Loucy (cell line): ENCODE results near the gene CST9.

ENCODE experiments used
- H2AFZ ChIP-seq: fragments of 200-600 bp; sonication (generic); 2 replicates; pipeline ENCODE4 v1.6.0; 2016; ENCODE audit warnings: antibody characterized with exemption, mild to moderate bottlenecking, low read length, moderate library complexity
- H3F3A ChIP-seq: fragments of 200-600 bp; 2 replicates; pipeline ENCODE4 v1.6.0; 2016; ENCODE audit warnings: antibody characterized with exemption, low read depth, mild to moderate bottlenecking
- H3K27me3 ChIP-seq: fragments of 200-600 bp; sonication (generic); 2 replicates; pipeline ENCODE4 v1.6.1; 2014; ENCODE audit warnings: low read length, mild to moderate bottlenecking; ENCODE audit not compliant: insufficient read depth, poor library complexity, severe bottlenecking
- H3K36me3 ChIP-seq: fragments of 200-600 bp; sonication (generic); 2 replicates; pipeline ENCODE4 v1.6.1; 2016; ENCODE audit warnings: low read length; ENCODE audit not compliant: insufficient read depth
- H3K4me1 ChIP-seq: fragments of 200-600 bp; sonication (generic); 2 replicates; pipeline ENCODE4 v1.5.1; 2014; ENCODE audit warnings: low read length, mild to moderate bottlenecking; ENCODE audit not compliant: insufficient read depth, poor library complexity, severe bottlenecking
- H3K4me2 ChIP-seq: fragments of 200-600 bp; sonication (generic); 2 replicates; pipeline ENCODE4 v1.6.0; 2014; ENCODE audit warnings: antibody characterized with exemption, low read length, low read depth, mild to moderate bottlenecking; ENCODE audit not compliant: poor library complexity, severe bottlenecking
- H3K4me3 ChIP-seq: fragments of 200-600 bp; sonication (generic); 2 replicates; pipeline ENCODE4 v1.5.1; 2014; ENCODE audit warnings: low read length, mild to moderate bottlenecking, mixed read lengths; ENCODE audit not compliant: poor library complexity, severe bottlenecking
- H3K79me2 ChIP-seq: fragments of 200-600 bp; sonication (generic); 2 replicates; pipeline ENCODE4 v1.6.1; 2014; ENCODE audit warnings: low read length; ENCODE audit not compliant: insufficient read depth
- H3K9ac ChIP-seq: fragments of 200-600 bp; sonication (generic); 2 replicates; pipeline ENCODE4 v1.6.0; 2014; ENCODE audit warnings: mild to moderate bottlenecking, low read depth, low read length, moderate library complexity; ENCODE audit not compliant: poor library complexity, severe bottlenecking
- H3K9me2 ChIP-seq: fragments of 200-600 bp; sonication (generic); replicated peaks from 2 replicates; pipeline ENCODE4 v1.6.1; 2016; ENCODE audit warnings: low read depth, low read length, mixed read lengths
- H3K9me3 ChIP-seq: fragments of 200-600 bp; sonication (generic); 2 replicates; pipeline ENCODE4 v1.6.1; 2014; ENCODE audit warnings: mild to moderate bottlenecking, antibody characterized with exemption, low read length, low read depth; ENCODE audit not compliant: insufficient read depth
- H4K20me1 ChIP-seq: fragments of 200-600 bp; sonication (generic); 2 replicates; pipeline ENCODE4 v1.6.0; 2014; ENCODE audit warnings: antibody characterized with exemption, low read length, mild to moderate bottlenecking; ENCODE audit not compliant: insufficient read depth, poor library complexity, severe bottlenecking
- EZH2phosphoT487 ChIP-seq: fragments of 200-600 bp; IDR thresholded peaks from 2 replicates; pipeline ENCODE4 v1.6.1; 2018; ENCODE audit warnings: antibody characterized with exemption, mild to moderate bottlenecking, moderate library complexity, borderline replicate concordance
- TF ChIP-seq, protein P1 (sequence below): fragments of 200-600 bp; sonication (generic); conservative IDR thresholded peaks from 2 replicates; pipeline ENCODE4 v1.5.1; 2014; ENCODE audit warnings: mild to moderate bottlenecking, antibody characterized with exemption, low read length

Gene CST9

DNA sequence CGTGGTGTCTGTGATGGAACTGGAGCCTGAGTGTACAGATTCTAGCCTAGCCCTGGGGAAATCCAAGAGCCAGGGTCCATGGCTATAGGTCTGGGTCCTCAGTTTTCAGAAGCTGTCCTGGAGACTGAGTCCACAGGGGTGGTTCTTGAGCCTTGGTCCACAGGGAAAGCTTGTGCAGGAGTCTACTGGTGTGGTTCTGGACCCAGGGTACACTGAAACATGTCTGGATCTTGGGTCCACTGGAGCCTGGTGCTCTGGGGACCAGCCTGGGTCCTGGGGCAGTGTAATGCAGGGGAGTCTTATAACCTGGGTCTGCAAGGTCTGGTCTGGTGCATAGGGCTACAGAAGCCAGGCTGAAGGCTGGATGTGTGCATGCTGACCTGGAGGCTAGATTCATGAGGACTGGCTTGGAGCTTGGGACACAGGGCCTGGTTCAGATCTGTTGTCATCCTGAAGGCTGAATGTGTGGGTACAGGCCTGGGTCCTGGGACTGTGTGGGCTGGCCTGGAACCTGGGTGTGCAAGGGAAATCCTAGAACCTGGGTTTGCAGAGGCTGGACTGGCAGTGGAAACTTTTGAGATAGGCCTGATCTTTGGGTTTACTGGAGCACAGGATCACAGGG lies 42.9 kb downstream of the CST9 start:
- no peaks in the 10 kb centered on the region for H3F3A ChIP-seq
- H3K9me3 ChIP-seq, result peaks cover 3% of the 10 kb centered on the region; the same call in 1 of the 2 replicates
- H3K9ac ChIP-seq, result no peak overlapping the region
- no peaks in the 10 kb centered on the region for H3K4me1 ChIP-seq
- no peak overlapping the region for H2AFZ ChIP-seq
- H3K9me2 ChIP-seq, result no peaks in the 10 kb centered on the region
- H3K4me3 ChIP-seq, result no peak overlapping the region
- no peaks in the 10 kb centered on the region for H3K79me2 ChIP-seq
- no peak overlapping the region for H3K4me2 ChIP-seq
- H3K27me3 ChIP-seq, result no peaks in the 10 kb centered on the region
- no peaks in the 10 kb centered on the region for H4K20me1 ChIP-seq
- no peak for TF ChIP-seq EZH2phosphoT487
- TF ChIP-seq, protein P1, sequence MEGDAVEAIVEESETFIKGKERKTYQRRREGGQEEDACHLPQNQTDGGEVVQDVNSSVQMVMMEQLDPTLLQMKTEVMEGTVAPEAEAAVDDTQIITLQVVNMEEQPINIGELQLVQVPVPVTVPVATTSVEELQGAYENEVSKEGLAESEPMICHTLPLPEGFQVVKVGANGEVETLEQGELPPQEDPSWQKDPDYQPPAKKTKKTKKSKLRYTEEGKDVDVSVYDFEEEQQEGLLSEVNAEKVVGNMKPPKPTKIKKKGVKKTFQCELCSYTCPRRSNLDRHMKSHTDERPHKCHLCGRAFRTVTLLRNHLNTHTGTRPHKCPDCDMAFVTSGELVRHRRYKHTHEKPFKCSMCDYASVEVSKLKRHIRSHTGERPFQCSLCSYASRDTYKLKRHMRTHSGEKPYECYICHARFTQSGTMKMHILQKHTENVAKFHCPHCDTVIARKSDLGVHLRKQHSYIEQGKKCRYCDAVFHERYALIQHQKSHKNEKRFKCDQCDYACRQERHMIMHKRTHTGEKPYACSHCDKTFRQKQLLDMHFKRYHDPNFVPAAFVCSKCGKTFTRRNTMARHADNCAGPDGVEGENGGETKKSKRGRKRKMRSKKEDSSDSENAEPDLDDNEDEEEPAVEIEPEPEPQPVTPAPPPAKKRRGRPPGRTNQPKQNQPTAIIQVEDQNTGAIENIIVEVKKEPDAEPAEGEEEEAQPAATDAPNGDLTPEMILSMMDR, result no peak
- no peaks in the 10 kb centered on the region for H3K36me3 ChIP-seq

DNA sequence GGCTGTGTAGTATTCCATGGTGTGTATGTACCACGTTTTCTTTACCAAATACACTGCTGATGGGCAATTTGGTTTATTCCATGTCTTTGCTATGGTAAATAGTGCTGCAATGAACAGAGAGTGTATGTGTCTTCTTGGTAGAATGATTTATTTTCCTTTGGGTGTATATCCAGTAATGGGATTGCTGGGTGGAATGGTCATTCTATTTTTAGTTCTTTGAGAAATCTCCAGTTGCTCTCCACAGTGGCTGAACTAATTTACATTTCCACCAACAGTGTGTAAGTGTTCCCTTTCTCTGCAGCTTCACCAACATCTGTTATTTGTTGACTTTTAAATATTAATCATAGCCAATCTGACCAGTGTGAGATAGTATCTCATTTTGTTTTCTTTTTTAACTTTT lies 51.3 kb downstream of the CST9 start:
- no peak overlapping the region for H3K4me2 ChIP-seq
- H3K4me1 ChIP-seq, result no peaks in the 10 kb centered on the region
- no peaks in the 10 kb centered on the region for H4K20me1 ChIP-seq
- H3K27me3 ChIP-seq, result no peaks in the 10 kb centered on the region
- H3K9ac ChIP-seq, result no peak overlapping the region
- no peaks in the 10 kb centered on the region for H3K79me2 ChIP-seq
- H3K9me2 ChIP-seq, result no peaks in the 10 kb centered on the region
- H3F3A ChIP-seq, result no peaks in the 10 kb centered on the region
- no peaks in the 10 kb centered on the region for H3K36me3 ChIP-seq
- TF ChIP-seq, protein P1, result no peak
- no peak for TF ChIP-seq EZH2phosphoT487
- no peak overlapping the region for H2AFZ ChIP-seq
- H3K4me3 ChIP-seq, result no peak overlapping the region
- H3K9me3 ChIP-seq, result no peaks in the 10 kb centered on the region
